HepG2 (cell line): ENCODE results near the gene PSMD3. TPM values are rescaled to one million over a fixed set of nuclear protein-coding genes. Genes with fewer than 3 reads are reported as not detected.

Experiments
- ARID4A ChIP-seq: sonication (generic); formaldehyde crosslinking; IDR thresholded peaks from 2 replicates; pipeline ENCODE4 v1.5.0; 2020; ENCODE audit warnings: mild to moderate bottlenecking, missing genetic modification reagents, borderline replicate concordance
- ARNTL ChIP-seq: sonication (generic); formaldehyde crosslinking; IDR thresholded peaks from 2 replicates; pipeline ENCODE4 v1.4.0; 2020; ENCODE audit warnings: mild to moderate bottlenecking, missing genetic modification reagents
- FOSL1 ChIP-seq: sonication (generic); formaldehyde crosslinking; IDR thresholded peaks from 2 replicates; pipeline ENCODE4 v1.9.0; 2021; ENCODE audit warnings: missing genetic modification reagents, borderline replicate concordance
- HOXD1 ChIP-seq: sonication (generic); formaldehyde crosslinking; IDR thresholded peaks from 2 replicates; pipeline ENCODE4 v1.5.0; 2020; ENCODE audit warnings: missing genetic modification reagents
- IKZF1 ChIP-seq: fragments of 450-650 bp; IDR thresholded peaks from 2 replicates; pipeline ENCODE4 v1.7.1; 2016
- NCOA2 ChIP-seq: sonication (generic); formaldehyde crosslinking; IDR thresholded peaks from 2 replicates; pipeline ENCODE4 v1.8.0; 2022; ENCODE audit warnings: inconsistent platforms
- NFE2L1 ChIP-seq: sonication (generic); formaldehyde crosslinking; IDR thresholded peaks from 2 replicates; pipeline ENCODE4 v1.4.0; 2020; ENCODE audit warnings: missing genetic modification reagents, mild to moderate bottlenecking, borderline replicate concordance
- SMAD3 ChIP-seq: sonication (generic); formaldehyde crosslinking; IDR thresholded peaks from 2 replicates; pipeline ENCODE4 v1.4.0; 2020; ENCODE audit warnings: missing genetic modification reagents
- THAP7 ChIP-seq: sonication (generic); formaldehyde crosslinking; IDR thresholded peaks from 2 replicates; pipeline ENCODE4 v1.8.1; 2023; ENCODE audit warnings: mild to moderate bottlenecking, missing genetic modification reagents
- ZBTB26 ChIP-seq: IDR thresholded peaks from 2 replicates; pipeline ENCODE4 v1.6.1; 2016; ENCODE audit warnings: missing compliant biosample characterization, missing genetic modification reagents, borderline replicate concordance
- ZNF280B ChIP-seq: sonication (generic); formaldehyde crosslinking; IDR thresholded peaks from 2 replicates; pipeline ENCODE4 v1.5.0; 2020; ENCODE audit warnings: missing genetic modification reagents, mild to moderate bottlenecking, borderline replicate concordance
- ZNF44 ChIP-seq: sonication (generic); formaldehyde crosslinking; IDR thresholded peaks from 2 replicates; pipeline ENCODE4 v1.5.1; 2020; ENCODE audit warnings: mild to moderate bottlenecking, missing genetic modification reagents
- ZNF549 ChIP-seq: sonication (generic); formaldehyde crosslinking; IDR thresholded peaks from 2 replicates; pipeline ENCODE4 v1.5.0; 2020; ENCODE audit warnings: missing genetic modification reagents
- ZNF660 ChIP-seq: sonication (generic); formaldehyde crosslinking; IDR thresholded peaks from 2 replicates; pipeline ENCODE4 v1.5.1; 2020; ENCODE audit warnings: mild to moderate bottlenecking, low read depth, missing genetic modification reagents, borderline replicate concordance
- ZNF775 ChIP-seq: sonication (generic); formaldehyde crosslinking; IDR thresholded peaks from 2 replicates; pipeline ENCODE4 v1.4.0; 2020; ENCODE audit warnings: missing genetic modification reagents, mild to moderate bottlenecking, moderate library complexity, borderline replicate concordance
- polyA plus RNA-seq, 8 experiments: library from polyadenylated mRNA; depleted of rRNA in 3 of 8; stranded (reverse) in 7 of 8; unstranded in 1 of 8; fragments of >200 nt; fragmentation: Illumina TruSeq in 4 of 8; extraction: Trizol in 4 of 8; gene quantifications; 2 replicates each; pipeline versions ENCODE4 v1.2.1 to v1.2.3, GENCODE V29; 2011 to 2016; ENCODE audit warnings: low read depth in 4 of 8, missing spikeins in 1 of 8, mixed read lengths in 1 of 8; ENCODE audit not compliant: insufficient read depth in 1 of 8
- total RNA-seq, 5 experiments: library from RNA; depleted of rRNA; stranded (reverse); fragments of >200 nt; fragmentation: Illumina TruSeq; extraction: Trizol; gene quantifications; 2 replicates each; pipeline ENCODE4 v1.2.3, GENCODE V29; 2016; ENCODE audit warnings: low read depth in 1 of 5
- TF ChIP-seq, protein P1 (sequence below): sonication (generic); formaldehyde crosslinking; IDR thresholded peaks from 2 replicates; pipeline ENCODE4 v1.4.0; 2020; ENCODE audit warnings: missing genetic modification reagents
- TF ChIP-seq, protein P2 (sequence below): sonication (generic); formaldehyde crosslinking; IDR thresholded peaks from 2 replicates; pipeline ENCODE4 v1.5.0; 2020; ENCODE audit warnings: missing genetic modification reagents

Gene PSMD3
- total and polyA plus RNA-seq, 2 of the 13 experiments (the other 11 are each of a cell fraction or from before 2014, with no cell fraction given) = 97.4 to 146 TPM

DNA sequence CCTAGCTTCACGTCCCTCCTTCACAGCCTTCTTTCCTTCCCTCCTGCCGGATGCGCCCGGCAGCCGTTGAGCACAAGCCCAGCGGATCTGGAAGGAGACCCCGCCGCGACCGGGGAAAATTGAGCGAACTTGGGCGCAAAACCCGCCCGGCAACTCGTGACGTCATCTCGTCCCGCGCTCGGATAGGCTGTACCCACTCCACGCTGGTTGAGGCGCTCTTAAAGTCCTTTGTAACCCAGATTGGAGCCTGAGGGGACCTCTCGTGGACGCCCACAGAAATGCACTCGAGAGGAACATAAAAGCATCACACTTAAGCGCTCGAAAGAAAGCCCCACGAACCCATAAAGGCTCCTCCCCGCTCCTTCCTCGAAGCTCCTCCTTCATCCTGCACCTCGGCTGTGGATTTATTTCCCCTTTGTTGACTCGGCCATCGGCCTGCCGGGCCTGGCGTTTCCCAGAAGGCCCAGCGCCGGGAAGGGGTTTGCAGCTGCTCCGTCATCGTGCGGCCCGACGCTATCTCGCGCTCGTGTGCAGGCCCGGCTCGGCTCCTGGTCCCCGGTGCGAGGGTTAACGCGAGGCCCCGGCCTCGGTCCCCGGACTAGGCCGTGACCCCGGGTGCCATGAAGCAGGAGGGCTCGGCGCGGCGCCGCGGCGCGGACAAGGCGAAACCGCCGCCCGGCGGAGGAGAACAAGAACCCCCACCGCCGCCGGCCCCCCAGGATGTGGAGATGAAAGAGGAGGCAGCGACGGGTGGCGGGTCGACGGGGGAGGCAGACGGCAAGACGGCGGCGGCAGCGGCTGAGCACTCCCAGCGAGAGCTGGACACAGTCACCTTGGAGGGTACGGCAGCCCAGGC, at the start of gene PSMD3 (continued):
- TF ChIP-seq ZNF280B (CRISPR knock-in tag) (peak; percentile 93), IKZF1 (no peak), ZNF660 (CRISPR knock-in tag) (no peak), NFE2L1 (peak; percentile 100), ZNF775 (CRISPR knock-in tag) (no peak), NCOA2 (CRISPR knock-in tag) (peak; percentile 71), SMAD3 (CRISPR knock-in tag) (peak; percentile 98), FOSL1 (0 out of 2 replicates have a peak, but pooled peaks have one; percentile 32), ZNF549 (CRISPR knock-in tag) (0 out of 2 replicates have a peak, but pooled peaks have one; percentile 35), ARNTL (CRISPR knock-in tag) (peak; percentile 81), THAP7 (CRISPR knock-in tag) (peak; percentile 90), HOXD1 (CRISPR knock-in tag) (peak; percentile 95), ARID4A (CRISPR knock-in tag) (peak; percentile 99), ZBTB26 (CRISPR knock-in tag) (peak; percentile 87), ZNF44 (CRISPR knock-in tag) (peak; percentile 98)
- TF ChIP-seq, protein P1, sequence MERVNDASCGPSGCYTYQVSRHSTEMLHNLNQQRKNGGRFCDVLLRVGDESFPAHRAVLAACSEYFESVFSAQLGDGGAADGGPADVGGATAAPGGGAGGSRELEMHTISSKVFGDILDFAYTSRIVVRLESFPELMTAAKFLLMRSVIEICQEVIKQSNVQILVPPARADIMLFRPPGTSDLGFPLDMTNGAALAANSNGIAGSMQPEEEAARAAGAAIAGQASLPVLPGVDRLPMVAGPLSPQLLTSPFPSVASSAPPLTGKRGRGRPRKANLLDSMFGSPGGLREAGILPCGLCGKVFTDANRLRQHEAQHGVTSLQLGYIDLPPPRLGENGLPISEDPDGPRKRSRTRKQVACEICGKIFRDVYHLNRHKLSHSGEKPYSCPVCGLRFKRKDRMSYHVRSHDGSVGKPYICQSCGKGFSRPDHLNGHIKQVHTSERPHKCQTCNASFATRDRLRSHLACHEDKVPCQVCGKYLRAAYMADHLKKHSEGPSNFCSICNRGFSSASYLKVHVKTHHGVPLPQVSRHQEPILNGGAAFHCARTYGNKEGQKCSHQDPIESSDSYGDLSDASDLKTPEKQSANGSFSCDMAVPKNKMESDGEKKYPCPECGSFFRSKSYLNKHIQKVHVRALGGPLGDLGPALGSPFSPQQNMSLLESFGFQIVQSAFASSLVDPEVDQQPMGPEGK = peak; percentile 78
- TF ChIP-seq, protein P2, sequence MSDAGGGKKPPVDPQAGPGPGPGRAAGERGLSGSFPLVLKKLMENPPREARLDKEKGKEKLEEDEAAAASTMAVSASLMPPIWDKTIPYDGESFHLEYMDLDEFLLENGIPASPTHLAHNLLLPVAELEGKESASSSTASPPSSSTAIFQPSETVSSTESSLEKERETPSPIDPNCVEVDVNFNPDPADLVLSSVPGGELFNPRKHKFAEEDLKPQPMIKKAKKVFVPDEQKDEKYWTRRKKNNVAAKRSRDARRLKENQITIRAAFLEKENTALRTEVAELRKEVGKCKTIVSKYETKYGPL (CRISPR knock-in tag) = peak; percentile 82
